ENCODE data around the gene STOML1. TPM values are rescaled to one million over a fixed set of nuclear protein-coding genes. Genes with fewer than 3 reads are reported as not detected.

Gene STOML1
- total RNA-seq, 2 donors from 2014 or later = 4.4 to 5.5 TPM

DNA sequence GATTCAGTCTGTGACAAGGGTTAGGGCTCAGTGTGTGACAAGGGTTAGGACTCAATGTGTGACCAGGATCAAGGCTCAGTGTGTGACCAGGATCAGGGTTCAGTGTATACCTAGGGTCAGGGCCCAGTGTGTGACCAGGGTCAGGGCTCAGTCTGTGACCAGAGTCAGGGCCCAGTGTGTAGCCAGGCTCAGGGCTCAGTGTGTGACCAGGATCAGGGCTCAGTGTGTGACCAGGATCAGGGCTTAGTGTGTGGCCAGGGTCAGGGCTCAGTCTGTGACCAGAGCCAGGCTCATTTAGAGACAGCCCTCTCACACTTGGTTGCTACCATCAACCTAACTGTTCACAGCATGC, 41.6 kb downstream of the STOML1 start:
- Mint-ChIP-seq H3K9me3 (no peaks in the 10 kb centered on the region), H3K4me3 (no peak overlapping the region), H3K27me3 (ENCODE audit: insufficient read depth) (no peaks in the 10 kb centered on the region), H3K36me3 (ENCODE audit: low read depth) (peaks cover 3% of the 10 kb centered on the region), H3K4me1 (peaks cover 10% of the 10 kb centered on the region), H3K27ac (no peak overlapping the region)
- Histone ChIP-seq H3K9me3 (ENCODE audit: control insufficient read depth, low read length) (no peaks in the 10 kb centered on the region), H3K36me3 (ENCODE audit: control insufficient read depth, insufficient read depth, low read length) (no peaks in the 10 kb centered on the region), H3K9ac (ENCODE audit: extremely low read depth, low read length, poor library complexity, severe bottlenecking) (no peak overlapping the region), H3K27ac (ENCODE audit: low read depth, low read length) (peak overlapping the region; percentile 95), H3K27me3 (ENCODE audit: control insufficient read depth, insufficient read depth, low read length, poor library complexity, severe bottlenecking) (no peaks in the 10 kb centered on the region), H3K4me1 (ENCODE audit: control insufficient read depth, insufficient read depth, low read length) (peaks cover 3% of the 10 kb centered on the region), H3K4me3 (ENCODE audit: low read length) (no peak overlapping the region)
- TF ChIP-seq, protein P1, sequence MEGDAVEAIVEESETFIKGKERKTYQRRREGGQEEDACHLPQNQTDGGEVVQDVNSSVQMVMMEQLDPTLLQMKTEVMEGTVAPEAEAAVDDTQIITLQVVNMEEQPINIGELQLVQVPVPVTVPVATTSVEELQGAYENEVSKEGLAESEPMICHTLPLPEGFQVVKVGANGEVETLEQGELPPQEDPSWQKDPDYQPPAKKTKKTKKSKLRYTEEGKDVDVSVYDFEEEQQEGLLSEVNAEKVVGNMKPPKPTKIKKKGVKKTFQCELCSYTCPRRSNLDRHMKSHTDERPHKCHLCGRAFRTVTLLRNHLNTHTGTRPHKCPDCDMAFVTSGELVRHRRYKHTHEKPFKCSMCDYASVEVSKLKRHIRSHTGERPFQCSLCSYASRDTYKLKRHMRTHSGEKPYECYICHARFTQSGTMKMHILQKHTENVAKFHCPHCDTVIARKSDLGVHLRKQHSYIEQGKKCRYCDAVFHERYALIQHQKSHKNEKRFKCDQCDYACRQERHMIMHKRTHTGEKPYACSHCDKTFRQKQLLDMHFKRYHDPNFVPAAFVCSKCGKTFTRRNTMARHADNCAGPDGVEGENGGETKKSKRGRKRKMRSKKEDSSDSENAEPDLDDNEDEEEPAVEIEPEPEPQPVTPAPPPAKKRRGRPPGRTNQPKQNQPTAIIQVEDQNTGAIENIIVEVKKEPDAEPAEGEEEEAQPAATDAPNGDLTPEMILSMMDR (conservative IDR thresholded peaks at IDR 0.05) = no peak
- DNase-seq = no peak

DNA sequence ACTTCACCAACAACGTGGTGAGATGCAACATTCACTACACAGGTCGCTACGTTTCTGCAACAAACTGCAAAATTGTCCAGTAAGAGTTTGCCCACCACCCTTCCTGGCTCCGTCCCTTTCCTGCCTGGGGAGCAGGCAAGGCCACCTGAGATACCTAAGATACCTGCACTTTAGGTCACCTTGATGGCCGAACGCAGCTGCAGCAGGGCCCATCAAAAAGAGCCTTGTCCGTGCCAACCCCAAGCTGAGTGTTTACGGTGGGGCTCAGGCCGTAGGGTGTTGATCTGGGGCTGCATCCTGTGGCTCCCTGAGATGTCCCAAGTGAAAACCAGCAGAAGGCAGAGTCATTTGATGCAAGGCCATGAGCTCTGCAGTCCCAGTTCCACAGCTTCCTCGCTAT, 42.6 kb downstream of the STOML1 start:
- Mint-ChIP-seq H3K4me1 (peaks cover 10% of the 10 kb centered on the region), H3K36me3 (ENCODE audit: low read depth) (peaks cover 3% of the 10 kb centered on the region), H3K4me3 (no peak overlapping the region), H3K27me3 (ENCODE audit: insufficient read depth) (no peaks in the 10 kb centered on the region), H3K27ac (no peak overlapping the region), H3K9me3 (no peaks in the 10 kb centered on the region)
- Histone ChIP-seq H3K27me3 (ENCODE audit: control insufficient read depth, insufficient read depth, low read length, poor library complexity, severe bottlenecking) (no peaks in the 10 kb centered on the region), H3K9me3 (ENCODE audit: control insufficient read depth, low read length) (no peaks in the 10 kb centered on the region), H3K4me3 (ENCODE audit: low read length) (no peak overlapping the region), H3K4me1 (ENCODE audit: control insufficient read depth, insufficient read depth, low read length) (peaks cover 3% of the 10 kb centered on the region), H3K9ac (ENCODE audit: extremely low read depth, low read length, poor library complexity, severe bottlenecking) (no peak overlapping the region), H3K36me3 (ENCODE audit: control insufficient read depth, insufficient read depth, low read length) (no peaks in the 10 kb centered on the region), H3K27ac (ENCODE audit: low read depth, low read length) (no peak overlapping the region)
- WGBS, 2 experiments (ENCODE audit: insufficient coverage in 1 of 2, insufficient read length in 1 of 2) = 89 to 93% methylated on average over 10 of the region's 10 CpGs
- TF ChIP-seq, protein P1 (conservative IDR thresholded peaks at IDR 0.05) = no peak
- DNase-seq = no peak

DNA sequence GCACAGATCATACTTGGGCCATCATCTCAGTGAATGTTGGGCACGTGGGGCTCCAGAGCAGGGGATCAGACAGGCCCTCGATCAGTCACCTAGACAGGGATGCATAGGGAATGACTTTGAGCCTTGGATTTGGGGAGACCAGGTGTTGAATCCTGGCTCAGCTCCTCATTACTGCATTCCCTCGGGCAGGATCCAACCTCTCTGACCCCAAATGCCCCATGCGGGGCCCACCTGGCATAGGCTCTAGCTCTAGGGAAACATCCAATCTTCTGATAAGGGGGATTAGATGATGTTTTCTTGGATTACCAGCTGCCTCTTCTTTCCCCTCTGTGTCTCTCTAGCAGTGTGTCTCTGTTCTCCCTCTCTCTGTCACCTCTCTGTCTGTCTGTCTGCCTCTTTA, 43.1 kb downstream of the STOML1 start:
- Histone ChIP-seq H3K9ac (ENCODE audit: extremely low read depth, low read length, poor library complexity, severe bottlenecking) (no peak overlapping the region), H3K4me1 (ENCODE audit: control insufficient read depth, insufficient read depth, low read length) (peaks cover 3% of the 10 kb centered on the region), H3K4me3 (ENCODE audit: low read length) (no peak overlapping the region), H3K27ac (ENCODE audit: low read depth, low read length) (no peak overlapping the region), H3K27me3 (ENCODE audit: control insufficient read depth, insufficient read depth, low read length, poor library complexity, severe bottlenecking) (no peaks in the 10 kb centered on the region), H3K36me3 (ENCODE audit: control insufficient read depth, insufficient read depth, low read length) (no peaks in the 10 kb centered on the region), H3K9me3 (ENCODE audit: control insufficient read depth, low read length) (no peaks in the 10 kb centered on the region)
- TF ChIP-seq, protein P1 (conservative IDR thresholded peaks at IDR 0.05) = no peak
- Mint-ChIP-seq H3K27ac (no peak overlapping the region), H3K4me3 (no peak overlapping the region), H3K27me3 (ENCODE audit: insufficient read depth) (no peaks in the 10 kb centered on the region), H3K36me3 (ENCODE audit: low read depth) (peaks cover 3% of the 10 kb centered on the region), H3K4me1 (peaks cover 10% of the 10 kb centered on the region), H3K9me3 (no peaks in the 10 kb centered on the region)
- WGBS, 2 experiments (ENCODE audit: insufficient coverage in 1 of 2, insufficient read length in 1 of 2) = 82 to 100% methylated on average over 2 to 4 of the region's 4 CpGs
- no peak for DNase-seq

Measured in endodermal cell (in vitro differentiated cells).